ENCODE measurements around the gene BCL2L1.

The BCL2L1 gene

DNA sequence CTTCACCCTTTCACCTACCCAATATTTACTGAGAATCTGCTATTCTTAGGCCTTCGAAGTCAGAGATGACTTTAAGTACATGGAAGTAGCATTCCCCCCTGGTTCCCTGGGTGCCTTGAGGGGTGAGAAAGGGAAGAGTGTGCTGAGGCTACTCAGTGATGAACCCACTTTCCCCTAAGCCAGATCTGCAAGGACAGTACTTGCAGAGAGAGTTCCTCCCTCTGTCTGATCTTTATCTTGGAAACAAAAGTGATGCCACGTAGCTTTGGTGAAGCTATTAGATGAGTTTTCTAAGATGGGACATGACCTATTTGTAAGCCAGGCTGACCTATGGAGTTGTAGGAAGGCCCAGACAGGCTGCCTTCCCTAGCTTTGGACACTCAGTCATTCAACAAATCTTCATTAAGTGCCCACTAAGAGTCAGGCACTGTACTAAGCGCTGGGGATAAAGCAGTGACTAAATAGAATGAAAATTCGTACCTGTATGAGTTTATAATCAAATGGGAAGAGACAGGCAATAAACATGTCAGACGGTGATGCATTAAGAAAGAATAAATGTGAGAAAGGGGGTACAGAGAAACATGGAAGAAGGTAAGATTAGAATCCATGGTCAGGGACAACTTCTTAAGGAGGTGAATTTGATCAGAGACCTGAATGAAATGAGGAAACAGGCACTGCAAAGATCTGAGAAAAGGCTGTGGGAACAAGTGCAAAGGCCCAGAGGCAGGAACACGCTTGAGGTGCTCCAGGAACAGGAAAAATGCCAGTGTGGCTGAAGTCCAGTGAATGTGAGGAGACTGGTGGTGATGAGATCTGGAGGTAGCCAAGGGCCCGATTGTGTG, 42.2 kb downstream of the BCL2L1 start:
- no peak for DNase-seq (ENCODE audit: low read depth)
- TF ChIP-seq, protein P1, sequence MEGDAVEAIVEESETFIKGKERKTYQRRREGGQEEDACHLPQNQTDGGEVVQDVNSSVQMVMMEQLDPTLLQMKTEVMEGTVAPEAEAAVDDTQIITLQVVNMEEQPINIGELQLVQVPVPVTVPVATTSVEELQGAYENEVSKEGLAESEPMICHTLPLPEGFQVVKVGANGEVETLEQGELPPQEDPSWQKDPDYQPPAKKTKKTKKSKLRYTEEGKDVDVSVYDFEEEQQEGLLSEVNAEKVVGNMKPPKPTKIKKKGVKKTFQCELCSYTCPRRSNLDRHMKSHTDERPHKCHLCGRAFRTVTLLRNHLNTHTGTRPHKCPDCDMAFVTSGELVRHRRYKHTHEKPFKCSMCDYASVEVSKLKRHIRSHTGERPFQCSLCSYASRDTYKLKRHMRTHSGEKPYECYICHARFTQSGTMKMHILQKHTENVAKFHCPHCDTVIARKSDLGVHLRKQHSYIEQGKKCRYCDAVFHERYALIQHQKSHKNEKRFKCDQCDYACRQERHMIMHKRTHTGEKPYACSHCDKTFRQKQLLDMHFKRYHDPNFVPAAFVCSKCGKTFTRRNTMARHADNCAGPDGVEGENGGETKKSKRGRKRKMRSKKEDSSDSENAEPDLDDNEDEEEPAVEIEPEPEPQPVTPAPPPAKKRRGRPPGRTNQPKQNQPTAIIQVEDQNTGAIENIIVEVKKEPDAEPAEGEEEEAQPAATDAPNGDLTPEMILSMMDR (IDR thresholded peaks at IDR 0.05; ENCODE audit: control insufficient read depth, insufficient read depth, low read depth, low read length, missing control alignments): no peak
- no peak overlapping the region for H3K4me3 ChIP-seq (ENCODE audit: control insufficient read depth, low read depth, low read length)

DNA sequence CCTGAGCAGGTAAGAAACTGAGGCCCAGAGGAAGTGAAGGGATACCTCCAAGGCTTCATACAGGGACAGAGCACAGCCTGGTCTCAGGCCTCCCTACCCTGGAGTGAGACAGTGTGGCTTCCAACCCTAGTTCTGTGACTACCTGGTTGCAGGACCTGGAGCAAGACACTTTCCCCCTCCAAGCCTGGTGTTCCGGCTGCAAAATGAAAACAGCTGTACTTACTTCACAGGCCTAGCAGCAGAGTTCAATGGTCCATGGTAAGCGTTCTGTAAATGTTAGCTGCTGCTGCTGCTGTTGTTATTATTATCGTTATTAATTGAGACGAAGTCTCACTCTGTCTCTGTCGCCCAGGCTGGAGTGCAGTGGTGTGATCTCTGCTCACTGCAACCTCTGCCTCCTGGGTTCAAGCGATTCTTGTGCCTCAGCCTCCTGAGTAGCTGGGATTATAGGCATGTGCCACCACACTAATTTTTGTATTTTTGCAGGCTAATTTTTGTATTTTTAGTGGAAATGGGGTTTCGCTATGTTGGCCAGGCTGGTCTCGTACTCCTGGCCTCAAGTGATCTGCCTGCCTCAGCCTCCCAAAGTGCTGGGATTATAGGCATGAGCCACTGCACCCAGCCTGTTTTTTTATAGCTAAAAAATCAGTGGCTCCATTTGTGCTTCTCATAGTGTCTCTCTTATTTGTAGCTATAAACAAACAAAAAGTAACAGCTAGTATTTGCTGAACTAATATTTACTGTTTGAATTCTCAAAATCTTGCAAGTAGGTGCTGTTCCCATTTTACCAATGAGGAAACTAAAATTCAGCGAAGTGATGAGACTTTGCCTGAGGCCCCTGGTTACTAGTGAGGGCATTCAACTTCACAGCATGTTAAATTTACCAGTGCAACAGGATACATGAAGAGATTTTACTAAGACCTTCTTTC, 43.0 kb downstream of the BCL2L1 start:
- TF ChIP-seq, protein P1 (IDR thresholded peaks at IDR 0.05; ENCODE audit: control insufficient read depth, insufficient read depth, low read depth, low read length, missing control alignments): no peak
- no peak for DNase-seq (ENCODE audit: low read depth)
- no peak overlapping the region for H3K4me3 ChIP-seq (ENCODE audit: control insufficient read depth, low read depth, low read length)

DNA sequence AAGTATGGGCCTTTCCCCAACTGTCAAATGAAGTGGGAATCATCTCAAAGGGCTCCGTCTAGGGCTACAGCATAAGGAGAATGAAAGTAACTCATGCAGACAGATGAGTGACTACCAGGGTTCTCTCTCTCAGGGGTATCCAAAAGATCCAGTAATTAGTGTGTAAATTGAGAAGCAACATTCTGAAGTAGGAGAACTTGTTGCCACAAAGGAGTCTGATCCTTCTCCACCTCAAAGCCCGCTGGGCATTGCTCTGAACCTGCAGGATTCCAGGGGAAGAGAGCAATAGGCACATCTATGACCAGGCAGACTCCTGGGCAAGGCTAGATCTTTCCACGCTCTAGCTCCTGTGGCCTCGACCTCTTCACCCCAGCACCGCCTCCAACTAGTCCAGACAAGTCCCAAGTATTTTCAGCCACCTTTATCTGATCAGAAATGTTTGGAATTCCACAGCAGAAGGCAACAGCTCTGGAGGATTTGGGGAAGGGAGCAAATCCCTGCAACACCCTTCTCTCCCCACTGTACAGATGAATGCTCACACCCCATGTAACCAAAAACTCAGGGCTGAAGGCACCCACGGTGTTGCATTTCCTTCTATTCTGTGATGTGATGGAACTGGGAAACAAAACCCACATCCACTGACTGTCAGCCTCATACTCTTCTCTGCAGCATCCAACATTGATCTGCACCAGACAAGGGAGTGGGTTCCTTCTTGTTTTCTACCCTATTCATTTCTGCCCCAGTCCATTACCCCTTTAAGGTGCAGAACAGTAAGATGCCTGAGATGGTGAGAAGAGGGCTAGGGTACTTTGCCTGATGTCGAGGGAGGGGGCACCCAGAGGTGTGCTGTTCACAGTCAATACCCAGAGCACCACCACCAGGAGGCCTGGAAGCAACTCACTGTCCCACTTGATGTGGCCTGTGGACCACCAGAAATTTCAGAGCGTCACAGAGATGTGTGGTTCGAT, 44.0 kb downstream of the BCL2L1 start:
- no peak overlapping the region for H3K4me3 ChIP-seq (ENCODE audit: control insufficient read depth, low read depth, low read length)
- TF ChIP-seq, protein P1 (IDR thresholded peaks at IDR 0.05; ENCODE audit: control insufficient read depth, insufficient read depth, low read depth, low read length, missing control alignments): no peak
- DNase-seq (ENCODE audit: low read depth): no peak

DNA sequence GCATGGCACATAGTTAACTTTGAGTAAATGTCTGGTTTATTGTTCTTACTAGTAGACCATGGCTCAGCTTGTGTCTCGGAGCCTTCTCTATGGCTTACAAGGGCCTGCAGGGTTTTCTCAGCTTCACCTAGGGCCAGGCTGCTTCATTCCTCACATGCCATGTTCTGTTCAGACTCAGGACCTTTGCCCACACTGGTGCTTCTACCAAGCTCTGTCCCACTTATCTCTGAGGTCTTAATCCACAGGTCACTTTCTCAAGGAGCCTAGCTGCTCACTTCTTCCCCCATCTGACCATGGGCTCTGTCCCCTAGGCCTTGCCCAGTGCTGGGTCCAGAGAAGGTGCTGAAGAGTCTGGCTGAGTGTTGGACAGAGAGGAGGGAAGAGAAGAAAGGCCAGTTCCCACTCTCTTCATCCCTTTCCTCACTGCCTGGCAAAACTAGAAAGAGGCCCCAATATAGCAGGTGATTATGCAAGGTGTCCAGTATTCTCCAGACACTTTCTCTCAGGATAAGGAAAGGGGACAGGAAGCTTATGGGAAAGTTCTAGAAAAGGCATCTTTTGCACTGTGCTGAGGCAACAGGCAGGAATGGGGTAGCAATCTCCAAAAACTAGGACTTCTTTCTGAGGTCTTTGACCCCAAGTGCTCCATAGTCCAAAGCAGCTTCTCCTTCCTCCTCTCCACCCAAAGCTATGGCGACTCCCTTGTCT, 45.0 kb downstream of the BCL2L1 start:
- no peak for DNase-seq (ENCODE audit: low read depth)
- TF ChIP-seq, protein P1 (IDR thresholded peaks at IDR 0.05; ENCODE audit: control insufficient read depth, insufficient read depth, low read depth, low read length, missing control alignments): no peak
- no peak overlapping the region for H3K4me3 ChIP-seq (ENCODE audit: control insufficient read depth, low read depth, low read length)

DNA sequence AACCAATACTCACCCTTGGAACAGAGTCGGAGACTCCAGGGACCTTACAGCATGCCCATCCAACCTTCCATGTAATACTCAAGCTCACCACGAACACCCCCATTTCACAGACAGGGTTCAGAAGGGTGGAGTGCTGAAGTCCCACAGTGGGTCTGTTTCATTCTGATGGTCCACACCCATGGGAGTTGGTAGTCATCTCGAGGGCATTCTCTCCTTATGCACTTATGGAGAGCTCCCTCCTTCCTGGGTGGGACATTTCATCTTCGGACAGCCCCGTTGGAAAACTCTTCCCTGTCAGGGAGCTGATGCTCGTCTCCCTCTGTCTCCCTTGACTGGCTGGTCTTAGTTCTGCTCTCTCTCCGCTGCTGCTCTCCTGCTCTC, 46.1 kb downstream of the BCL2L1 start:
- DNase-seq (ENCODE audit: low read depth): no peak
- TF ChIP-seq, protein P1 (IDR thresholded peaks at IDR 0.05; ENCODE audit: control insufficient read depth, insufficient read depth, low read depth, low read length, missing control alignments): no peak
- H3K4me3 ChIP-seq (ENCODE audit: control insufficient read depth, low read depth, low read length): no peak overlapping the region
